WERI-Rb-1 (cell line): ENCODE results near the gene FAM43B.
A peak's percentile ranks its signal among the peaks of the same experiment; 100 is the strongest.
"Not testable (repeated sequence)": the region's sequence is repeated elsewhere in the genome, so short reads cannot be mapped to it uniquely, and the experiment has no call there.

Experiments
- DNase-seq: peaks from one replicate; pipeline ENCODE4 v3.0.0-alpha.2; 2020
- H3K27ac ChIP-seq: fragments of 250-450 bp; sonication (Bioruptor Pico); 2 replicates; pipeline ENCODE4 v1.5.1; 2020; ENCODE audit warnings: mild to moderate bottlenecking, moderate library complexity
- H3K27me3 ChIP-seq: fragments of 250-450 bp; sonication (Bioruptor Pico); 2 replicates; pipeline ENCODE4 v1.5.1; 2021; ENCODE audit warnings: mild to moderate bottlenecking, low read depth, moderate library complexity; ENCODE audit not compliant: insufficient read depth, severe bottlenecking
- H3K36me3 ChIP-seq: fragments of 250-450 bp; sonication (Bioruptor Pico); 2 replicates; pipeline ENCODE4 v1.5.1; 2020; ENCODE audit warnings: mild to moderate bottlenecking, moderate library complexity
- H3K4me3 ChIP-seq: 2 replicates; pipeline ENCODE4 v1.5.1; 2011; ENCODE audit warnings: low read depth, mild to moderate bottlenecking, control low read depth, low read length
- H3K9me3 ChIP-seq: fragments of 250-450 bp; sonication (Bioruptor Pico); 2 replicates; pipeline ENCODE4 v1.5.1; 2021; ENCODE audit warnings: mild to moderate bottlenecking, moderate library complexity; ENCODE audit not compliant: severe bottlenecking
- CTCF ChIP-seq: IDR thresholded peaks from 2 replicates; pipeline ENCODE4 v1.5.1; 2011; ENCODE audit warnings: low read depth, mild to moderate bottlenecking, control low read depth, inconsistent platforms, low read length

The FAM43B gene

GRCh38 chr1:20511518-20512428 lies 40.6 kb upstream of the FAM43B start:
- H3K36me3 ChIP-seq: no peaks in the 10 kb centered on the region
- H3K9me3 ChIP-seq: no peaks in the 10 kb centered on the region
- H3K4me3 ChIP-seq: no peak overlapping the region
- H3K27ac ChIP-seq: no peak overlapping the region
- DNase-seq: no peak
- H3K27me3 ChIP-seq: no peaks in the 10 kb centered on the region
- no peak for TF ChIP-seq CTCF

- not testable (repeated sequence) for H3K27me3 ChIP-seq, H3K4me3 ChIP-seq, H3K9me3 ChIP-seq, H3K27ac ChIP-seq, DNase-seq, H3K36me3 ChIP-seq
Observed at GRCh38 chr1:20519609-20520262, 32.6 kb upstream of the FAM43B start.

- TF ChIP-seq CTCF: peak; percentile 85
- Histone ChIP-seq H3K36me3 (no peaks in the 10 kb centered on the region), H3K27ac (no peak overlapping the region), H3K27me3 (no peaks in the 10 kb centered on the region), H3K4me3 (no peak overlapping the region), H3K9me3 (no peaks in the 10 kb centered on the region)
- peak; percentile 83 for DNase-seq
Observed at GRCh38 chr1:20521960-20522861, 30.2 kb upstream of the FAM43B start.

GRCh38 chr1:20526267-20526666 lies 26.1 kb upstream of the FAM43B start:
- H3K4me3 ChIP-seq: no peak overlapping the region
- H3K9me3 ChIP-seq: peaks cover 2% of the 10 kb centered on the region
- no peak for TF ChIP-seq CTCF
- H3K27me3 ChIP-seq: no peaks in the 10 kb centered on the region
- DNase-seq: no peak
- H3K27ac ChIP-seq: no peak overlapping the region
- H3K36me3 ChIP-seq: no peaks in the 10 kb centered on the region

- no peak overlapping the region for H3K27ac ChIP-seq
- H3K36me3 ChIP-seq: no peaks in the 10 kb centered on the region
- H3K9me3 ChIP-seq: peaks cover 2% of the 10 kb centered on the region
- TF ChIP-seq CTCF: no peak
- H3K4me3 ChIP-seq: no peak overlapping the region
- no peaks in the 10 kb centered on the region for H3K27me3 ChIP-seq
- no peak for DNase-seq
Observed at GRCh38 chr1:20528221-20528620, 24.2 kb upstream of the FAM43B start.

- no peak for DNase-seq
- Histone ChIP-seq H3K27ac (no peak overlapping the region), H3K36me3 (no peaks in the 10 kb centered on the region), H3K9me3 (peaks cover 2% of the 10 kb centered on the region), H3K4me3 (no peak overlapping the region), H3K27me3 (no peaks in the 10 kb centered on the region)
- no peak for TF ChIP-seq CTCF
Observed at GRCh38 chr1:20530306-20530705, 22.1 kb upstream of the FAM43B start.
